Neural cell (in vitro differentiated cells): Measurements from ENCODE around the gene TMEM61.

Experiments used
- CTCF ChIP-seq: fragments of 450-650 bp; IDR thresholded peaks from 2 replicates; pipeline ENCODE4 v1.5.1; 2014; ENCODE audit warnings: antibody characterized with exemption, mild to moderate bottlenecking, moderate library complexity; ENCODE audit not compliant: poor library complexity, severe bottlenecking
- EP300 ChIP-seq: fragments of 450-650 bp; conservative IDR thresholded peaks from 2 replicates; pipeline ENCODE4 v1.6.1; 2014; ENCODE audit warnings: antibody characterized with exemption, mild to moderate bottlenecking, moderate library complexity; ENCODE audit not compliant: poor library complexity, severe bottlenecking
- EZH2 ChIP-seq: fragments of 200-600, 300-800 bp; shearing (Covaris generic), sonication (generic); IDR thresholded peaks from 2 replicates; pipeline ENCODE4 v1.6.1; 2014; ENCODE audit warnings: antibody characterized with exemption, low read length, borderline replicate concordance, mild to moderate bottlenecking; ENCODE audit not compliant: insufficient read depth, poor library complexity, severe bottlenecking
- POLR2AphosphoS5 ChIP-seq: IDR thresholded peaks from 2 replicates; pipeline ENCODE4 v1.6.1; 2012
- REST ChIP-seq: IDR thresholded peaks from 2 replicates; pipeline ENCODE4 v1.6.1; 2012; ENCODE audit warnings: borderline replicate concordance
- TAF1 ChIP-seq: IDR thresholded peaks from 2 replicates; pipeline ENCODE4 v1.6.1; 2012; ENCODE audit warnings: low read depth

GRCh38 chr1:55033265-55033614, 52.8 kb downstream of the TMEM61 start:
- TF ChIP-seq CTCF (no peak), TAF1 (no peak), REST (no peak), POLR2AphosphoS5 (no peak), EZH2 (no peak), EP300 (no peak)
